IMR-90 (cell line): ENCODE measurements around the gene IQSEC1. TPM values are rescaled to one million over a fixed set of nuclear protein-coding genes. Genes with fewer than 3 reads are reported as not detected.

Source experiments
- ATAC-seq: fragments of 200-7000 bp; cut with Tn5 transposase; 2 replicates; pipeline ENCODE4 v1.9.1; 2020; ENCODE audit warnings: low read depth, mild to moderate bottlenecking, moderate library complexity
- BruUV-seq: library from RNA; stranded (reverse); fragments of 400-500 nt; replicated peaks from 2 replicates; lab custom pipeline; 2021; lab: Mats Ljungman, UMichigan
- CTCF ChIA-PET: fragments of 300-600 bp; formaldehyde crosslinking; extraction: SDS; loops from one replicate; lab custom pipeline; 2021; ENCODE audit warnings: antibody characterized with exemption; lab: Yijun Ruan, JAX
- POLR2A ChIA-PET: fragments of 300-600 bp; sonication (Branson Sonifier 250); formaldehyde crosslinking; loops from one replicate; lab custom pipeline; 2022; ENCODE audit warnings: antibody characterized with exemption; ENCODE audit not compliant: unreplicated experiment; lab: Charles Lee
- DNase-seq: peaks from one replicate; pipeline ENCODE4 v3.0.0; 2013
- H2AFZ ChIP-seq: replicated peaks from 2 replicates; pipeline ENCODE3; 2013; ENCODE audit warnings: low read length, mild to moderate bottlenecking; ENCODE audit not compliant: poor library complexity
- H2AK5ac ChIP-seq: 2 replicates; pipeline ENCODE4 v1.6.1; 2013; ENCODE audit warnings: low read depth, low read length, inconsistent platforms
- H2AK9ac ChIP-seq: replicated peaks from 2 replicates; pipeline ENCODE3; 2013; ENCODE audit warnings: mild to moderate bottlenecking, low read depth, low read length, moderate library complexity; ENCODE audit not compliant: poor library complexity
- H2BK120ac ChIP-seq: 2 replicates; pipeline ENCODE4 v1.6.1; 2013; ENCODE audit warnings: low read depth, low read length, inconsistent platforms
- H2BK15ac ChIP-seq: 3 replicates; pipeline ENCODE4 v1.6.1; 2013; ENCODE audit warnings: low read depth, low read length, inconsistent platforms
- H2BK20ac ChIP-seq: 2 replicates; pipeline ENCODE4 v1.6.1; 2013; ENCODE audit warnings: low read depth, mild to moderate bottlenecking, inconsistent platforms, low read length, moderate library complexity
- H2BK5ac ChIP-seq: 2 replicates; pipeline ENCODE4 v1.6.1; 2013; ENCODE audit warnings: mild to moderate bottlenecking, low read depth, low read length, inconsistent platforms; ENCODE audit not compliant: poor library complexity, severe bottlenecking
- H3K14ac ChIP-seq: replicated peaks from 2 replicates; pipeline ENCODE4 v1.6.1; 2013; ENCODE audit warnings: low read depth, low read length, inconsistent platforms
- H3K18ac ChIP-seq: 2 replicates; pipeline ENCODE4 v1.6.1; 2013; ENCODE audit warnings: low read depth, low read length, control low read depth
- H3K23ac ChIP-seq: 2 replicates; pipeline ENCODE4 v1.6.1; 2013; ENCODE audit warnings: low read depth, low read length, inconsistent platforms
- H3K27ac ChIP-seq: 2 replicates; pipeline ENCODE4 v1.5.1; 2013; ENCODE audit warnings: mild to moderate bottlenecking, control low read depth, low read length; ENCODE audit not compliant: insufficient read depth
- H3K27me3 ChIP-seq: 2 replicates; pipeline ENCODE4 v1.6.1; 2013; ENCODE audit warnings: low read length; ENCODE audit not compliant: control insufficient read depth, insufficient read depth
- H3K36me3 ChIP-seq: 2 replicates; pipeline ENCODE4 v1.6.1; 2013; ENCODE audit warnings: low read length, mixed read lengths; ENCODE audit not compliant: control insufficient read depth, insufficient read depth
- H3K4ac ChIP-seq: 2 replicates; pipeline ENCODE4 v1.6.1; 2013; ENCODE audit warnings: low read depth, low read length, inconsistent platforms
- H3K4me1 ChIP-seq: 2 replicates; pipeline ENCODE4 v1.6.1; 2013; ENCODE audit warnings: low read length, mixed read lengths; ENCODE audit not compliant: control insufficient read depth, insufficient read depth
- H3K4me2 ChIP-seq: 2 replicates; pipeline ENCODE4 v1.6.1; 2013; ENCODE audit warnings: low read depth, mild to moderate bottlenecking, control low read depth, low read length, moderate library complexity
- H3K4me3 ChIP-seq: 2 replicates; pipeline ENCODE4 v1.5.1; 2013; ENCODE audit warnings: low read depth, mild to moderate bottlenecking, control low read depth, low read length, moderate library complexity; ENCODE audit not compliant: insufficient read depth
- H3K56ac ChIP-seq: 2 replicates; pipeline ENCODE4 v1.6.1; 2013; ENCODE audit warnings: low read length, inconsistent platforms; ENCODE audit not compliant: insufficient read depth; ENCODE audit errors: extremely low read depth
- H3K79me1 ChIP-seq, 2 experiments: 2 replicates each; pipeline ENCODE4 v1.6.1; 2013; ENCODE audit warnings: low read length in 2 of 2, inconsistent platforms in 1 of 2, low read depth in 1 of 2
- H3K9ac ChIP-seq: 2 replicates; pipeline ENCODE4 v1.6.1; 2013; ENCODE audit warnings: low read depth, low read length, control low read depth
- H3K9me1 ChIP-seq: 2 replicates; pipeline ENCODE4 v1.6.1; 2013; ENCODE audit warnings: low read length, inconsistent platforms; ENCODE audit not compliant: insufficient read depth
- H3K9me3 ChIP-seq: 2 replicates; pipeline ENCODE4 v1.6.1; 2013; ENCODE audit warnings: low read length; ENCODE audit not compliant: control insufficient read depth, insufficient read depth
- H4K20me1 ChIP-seq: 2 replicates; pipeline ENCODE4 v1.6.1; 2013; ENCODE audit warnings: low read length, inconsistent platforms; ENCODE audit not compliant: insufficient read depth
- H4K5ac ChIP-seq: 2 replicates; pipeline ENCODE4 v1.6.1; 2013; ENCODE audit warnings: mild to moderate bottlenecking, low read depth, low read length, control low read depth
- H4K8ac ChIP-seq, 2 experiments: 2 replicates each; pipeline ENCODE4 v1.6.1; 2013; ENCODE audit warnings: low read depth in 2 of 2, low read length in 2 of 2, control low read depth in 1 of 2, inconsistent platforms in 1 of 2
- H4K91ac ChIP-seq: 2 replicates; pipeline ENCODE4 v1.6.1; 2013; ENCODE audit warnings: low read depth, low read length, inconsistent platforms; ENCODE audit not compliant: insufficient read depth
- BHLHE40 ChIP-seq: fragments of 150-350 bp; IDR thresholded peaks from 2 replicates; pipeline ENCODE4 v1.6.1; 2016; ENCODE audit warnings: mild to moderate bottlenecking, low read depth, low read length
- CEBPB ChIP-seq: IDR thresholded peaks from 2 replicates; pipeline ENCODE4 v1.6.1; 2012; ENCODE audit warnings: low read depth, low read length, improper control_type of control experiment
- CTCF ChIP-seq: conservative IDR thresholded peaks from 2 replicates; pipeline ENCODE4 v1.5.1; 2012; ENCODE audit warnings: mild to moderate bottlenecking, low read depth, low read length, improper control_type of control experiment
- ELK1 ChIP-seq: fragments of 150-350 bp; IDR thresholded peaks from 2 replicates; pipeline ENCODE4 v1.6.1; 2016; ENCODE audit warnings: low read depth, mild to moderate bottlenecking, low read length, moderate library complexity, borderline replicate concordance
- MAFK ChIP-seq: IDR thresholded peaks from 2 replicates; pipeline ENCODE4 v1.6.1; 2012; ENCODE audit warnings: low read depth, low read length, improper control_type of control experiment
- MAZ ChIP-seq: IDR thresholded peaks from 2 replicates; pipeline ENCODE4 v1.6.1; 2012; ENCODE audit warnings: low read depth, mild to moderate bottlenecking, low read length, improper control_type of control experiment, moderate library complexity, borderline replicate concordance
- MXI1 ChIP-seq: IDR thresholded peaks from 2 replicates; pipeline ENCODE4 v1.6.1; 2012; ENCODE audit warnings: low read depth, mild to moderate bottlenecking, low read length, moderate library complexity, borderline replicate concordance
- NFE2L2 ChIP-seq: fragments of 150-350 bp; IDR thresholded peaks from 2 replicates; pipeline ENCODE4 v1.6.1; 2016; ENCODE audit warnings: low read depth, mild to moderate bottlenecking, low read length
- RAD21 ChIP-seq: IDR thresholded peaks from 2 replicates; pipeline ENCODE4 v1.6.1; 2012; ENCODE audit warnings: low read length, improper control_type of control experiment
- RFX5 ChIP-seq: IDR thresholded peaks from 2 replicates; pipeline ENCODE4 v1.8.0; 2012; ENCODE audit warnings: low read depth, mild to moderate bottlenecking, low read length, moderate library complexity
- SMC3 ChIP-seq: fragments of 150-350 bp; IDR thresholded peaks from 2 replicates; pipeline ENCODE4 v1.6.1; 2016; ENCODE audit warnings: low read depth, mild to moderate bottlenecking, antibody characterized with exemption, low read length, moderate library complexity
- WGBS, 2 experiments: methylation state at CpG; one replicate each; pipeline versions ENCODE4 v1.1.5 to v1.1.7; 2013; ENCODE audit warnings: missing lambda C conversion rate in 2 of 2; ENCODE audit not compliant: insufficient read length in 1 of 2; ENCODE audit errors: extremely low coverage in 2 of 2; 5-methylcytosine and 5-hydroxymethylcytosine counted together
- dilution Hi-C: fragments of 300-500 bp; cut with HindIII; formaldehyde crosslinking; loops from one replicate; pipeline ENCODE4 v1.14.3; 2018; ENCODE audit warnings: low sequenced_read_pairs; ENCODE audit not compliant: unreplicated experiment
- in situ Hi-C: fragments of 300-500 bp; cut with MboI; formaldehyde crosslinking; loops from 3 replicates; pipeline ENCODE4 v1.14.3; 2019; ENCODE audit warnings: low sequenced_read_pairs, inconsistent platforms, mixed read lengths
- intact Hi-C: fragments of 100-400 bp; cut with micrococcal nuclease; formaldehyde crosslinking; loops from 2 replicates; pipeline ENCODE4 v1.10.0; 2022
- polyA plus RNA-seq, 3 experiments: library from polyadenylated mRNA; depleted of rRNA; stranded (reverse); fragments of >200 nt; gene quantifications; 2 replicates each; pipeline ENCODE4 v1.2.3, GENCODE V29; 2012; ENCODE audit warnings: low replicate concordance in 1 of 3
- total RNA-seq: library from RNA; depleted of rRNA; stranded (reverse); fragments of >200 nt; gene quantifications from 2 replicates; pipeline ENCODE4 v1.2.3, GENCODE V29; 2012

The IQSEC1 gene
- total and polyA plus RNA-seq, 2 of the 4 experiments (the other 2 are of a cell fraction), result 5.9 to 11.9 TPM

- Histone ChIP-seq H4K5ac (no peak overlapping the region), H3K27me3 (peaks cover 22% of the 10 kb centered on the region; the same call in 1 of the 2 replicates), H2BK120ac (no peak overlapping the region)
Measured at GRCh38 chr3:13066834-13067233, 6.4 kb downstream of the IQSEC1 start.

More at GRCh38 chr3:13066834-13067233, 6.4 kb downstream of the IQSEC1 start:
- ATAC-seq, result no peak
- Histone ChIP-seq H3K14ac (no peak overlapping the region), H3K4ac (no peak overlapping the region), H3K56ac (no peak overlapping the region), H3K9ac (no peak overlapping the region), H3K4me3 (no peak overlapping the region), H3K18ac (no peak overlapping the region), H2AK9ac (no peak overlapping the region), H4K20me1 (no peaks in the 10 kb centered on the region), H4K91ac (no peak overlapping the region), H2BK15ac (no peak overlapping the region), H4K8ac (no peak overlapping the region), H3K27ac (no peak overlapping the region), H2AK5ac (no peak overlapping the region), H3K4me1 (no peaks in the 10 kb centered on the region), H3K23ac (no peak overlapping the region), H2BK5ac (no peak overlapping the region), H3K79me1 (no peaks in the 10 kb centered on the region), H3K4me2 (no peak overlapping the region), H3K9me1 (no peaks in the 10 kb centered on the region), H3K36me3 (no peaks in the 10 kb centered on the region), H2AFZ (no peak overlapping the region), H2BK20ac (no peak overlapping the region), H3K9me3 (no peaks in the 10 kb centered on the region)
- BruUV-seq, result no TSS peak
- DNase-seq, result no peak
- no CpG with 5 or more reads among the region's 4 CpGs for WGBS, 2 experiments
- POLR2A ChIA-PET, result no interaction called here
- CTCF ChIA-PET, result no interaction called here
- dilution Hi-C loops (no loop called here), intact Hi-C loops (no loop called here), in situ Hi-C loops (no loop called here)
- no peak for TF ChIP-seq NFE2L2
- no peak for TF ChIP-seq MXI1
- TF ChIP-seq CEBPB, result no peak
- TF ChIP-seq RFX5, result no peak
- TF ChIP-seq RAD21, result no peak
- no peak for TF ChIP-seq SMC3
- no peak for TF ChIP-seq MAZ
- no peak for TF ChIP-seq BHLHE40
- TF ChIP-seq ELK1, result no peak
- no peak for TF ChIP-seq CTCF
- TF ChIP-seq MAFK, result no peak
